ENCODE data around the gene CELA3A.
"Not testable (repeated sequence)": the region's sequence is repeated elsewhere in the genome, so short reads cannot be mapped to it uniquely, and the experiment has no call there.

The CELA3A gene

GRCh38 chr1:22001409-22001808 is at the start of gene CELA3A:
Gene CELA3A (plus strand): TSS chr1:22001657. CDS start chr1:22001675, 18 bp downstream.
- DNase-seq (ENCODE audit: low read depth in 2 of 2), result no peak

- DNase-seq (ENCODE audit: low read depth in 2 of 2), result no peak
Observed at GRCh38 chr1:21952786-21953520, 48.5 kb upstream of the CELA3A start.

- no peak for DNase-seq (ENCODE audit: low read depth in 2 of 2)
Observed at GRCh38 chr1:21955058-21955457, 46.4 kb upstream of the CELA3A start.

GRCh38 chr1:21955501-21956281 is 45.8 kb upstream of the CELA3A start:
- DNase-seq (ENCODE audit: low read depth in 2 of 2), result no peak

- peak in 1 of 2 donors; percentile 26 for DNase-seq (ENCODE audit: low read depth in 2 of 2)
Observed at GRCh38 chr1:21956720-21957552, 44.5 kb upstream of the CELA3A start.

GRCh38 chr1:21961337-21961736 is 40.1 kb upstream of the CELA3A start:
- DNase-seq (ENCODE audit: low read depth in 2 of 2), result no peak

- no peak for DNase-seq (ENCODE audit: low read depth in 2 of 2)
Observed at GRCh38 chr1:21961799-21962198, 39.7 kb upstream of the CELA3A start.

- peak; percentile 61 to 77 for DNase-seq (ENCODE audit: low read depth in 2 of 2)
Observed at GRCh38 chr1:21963477-21964217, 37.8 kb upstream of the CELA3A start.

- DNase-seq (ENCODE audit: low read depth in 2 of 2), result no peak
Observed at GRCh38 chr1:21966247-21967000, 35.0 kb upstream of the CELA3A start.

GRCh38 chr1:21967216-21967615 is 34.2 kb upstream of the CELA3A start:
- DNase-seq (ENCODE audit: low read depth in 2 of 2), result not testable (repeated sequence)

- DNase-seq (ENCODE audit: low read depth in 2 of 2), result not testable (repeated sequence)
Observed at GRCh38 chr1:21969066-21969465, 32.4 kb upstream of the CELA3A start.

GRCh38 chr1:21970523-21970922 is 30.9 kb upstream of the CELA3A start:
- not testable (repeated sequence) for DNase-seq (ENCODE audit: low read depth in 2 of 2)

GRCh38 chr1:21972973-21973441 is 28.4 kb upstream of the CELA3A start:
- not testable (repeated sequence) for DNase-seq (ENCODE audit: low read depth in 2 of 2)

- not testable (repeated sequence) for DNase-seq (ENCODE audit: low read depth in 2 of 2)
Observed at GRCh38 chr1:21973948-21974347, 27.5 kb upstream of the CELA3A start.

- DNase-seq (ENCODE audit: low read depth in 2 of 2), result not testable (repeated sequence)
Observed at GRCh38 chr1:21974699-21975098, 26.8 kb upstream of the CELA3A start.

- DNase-seq (ENCODE audit: low read depth in 2 of 2), result not testable (repeated sequence)
Observed at GRCh38 chr1:21975296-21975695, 26.2 kb upstream of the CELA3A start.

- DNase-seq (ENCODE audit: low read depth in 2 of 2), result not testable (repeated sequence)
Observed at GRCh38 chr1:21976703-21977239, 24.7 kb upstream of the CELA3A start, which contains the start of gene CELA3B. Gene CELA3B (plus strand): TSS chr1:21977022. CDS start chr1:21977040, 18 bp downstream.

GRCh38 chr1:21978209-21978608 is 23.2 kb upstream of the CELA3A start:
- not testable (repeated sequence) for DNase-seq (ENCODE audit: low read depth in 2 of 2)

- not testable (repeated sequence) for DNase-seq (ENCODE audit: low read depth in 2 of 2)
Observed at GRCh38 chr1:21980515-21981220, 20.8 kb upstream of the CELA3A start.

Data from stimulated activated CD4-positive, alpha-beta T cell treated with anti-CD3 and anti-CD28 coated beads, Interleukin-15, amount 100 ng/mL, for 48 hours (primary cell).